Gastroesophageal sphincter (tissue), 4 donors: ENCODE data around the gene PLCB1. TPM values are rescaled to one million over a fixed set of nuclear protein-coding genes. Genes with fewer than 3 reads are reported as not detected.

ENCODE experiments used
- ATAC-seq: fragments of 150-250 bp; one replicate; pipeline ENCODE4 v1.9.1; 2016; ENCODE audit warnings: mild to moderate bottlenecking, moderate library complexity
- H3K27ac ChIP-seq, 4 donors: fragments of 200-600 bp; sonication (generic) in 3 of 4; 1 replicate in 3 of 4; 2 replicates in 1 of 4; pipeline ENCODE4 v1.5.1; 2016 to 2019
- H3K27me3 ChIP-seq: fragments of 200-600 bp; sonication (generic); one replicate; pipeline ENCODE4 v1.5.1; 2019
- H3K36me3 ChIP-seq, 2 donors: fragments of 200-600 bp; sonication (generic); one replicate each; pipeline ENCODE4 v1.5.1; 2019; ENCODE audit warnings: control low read depth in 1 of 2
- H3K4me1 ChIP-seq, 3 donors: fragments of 200-600 bp; sonication (generic); 1 replicate in 2 of 3; 2 replicates in 1 of 3; pipeline ENCODE4 v1.5.1; 2016 to 2019; ENCODE audit warnings: control low read depth in 2 of 3
- H3K4me3 ChIP-seq, 2 donors: fragments of 200-600 bp; sonication (generic); one replicate each; pipeline ENCODE4 v1.5.1; 2019; ENCODE audit warnings: mild to moderate bottlenecking in 1 of 2, moderate library complexity in 1 of 2
- H3K9me3 ChIP-seq, 3 donors: fragments of 200-600 bp; sonication (generic); one replicate each; pipeline ENCODE4 v1.5.1; 2017 to 2019; ENCODE audit warnings: control low read depth in 2 of 3
- EP300 ChIP-seq: sonication (generic); formaldehyde crosslinking; IDR thresholded peaks from one replicate; pipeline ENCODE4 v1.6.1; 2017; ENCODE audit warnings: antibody characterized with exemption, mild to moderate bottlenecking
- POLR2A ChIP-seq, 2 donors: fragments of 450-650 bp; IDR thresholded peaks; one replicate each; pipeline ENCODE4 v1.6.1; 2017; ENCODE audit warnings: antibody characterized with exemption in 2 of 2, mild to moderate bottlenecking in 2 of 2, moderate library complexity in 1 of 2
- POLR2AphosphoS5 ChIP-seq: sonication (generic); formaldehyde crosslinking; IDR thresholded peaks from one replicate; pipeline ENCODE4 v1.6.1; 2017; ENCODE audit warnings: antibody characterized with exemption
- WGBS, 2 donors: methylation state at CpG; one replicate each; pipeline ENCODE4 v1.1.5; 2018; ENCODE audit warnings: low coverage in 1 of 2; 5-methylcytosine and 5-hydroxymethylcytosine counted together
- total RNA-seq, 4 donors: library from RNA; depleted of rRNA; stranded (reverse); fragments of >200 nt; gene quantifications; one replicate each; pipeline ENCODE4 v1.1.0, GENCODE V29; 2016
- TF ChIP-seq, protein P1 (sequence below), 4 experiments: fragments of 200-600 bp in 2 of 4; fragments of 450-650 bp in 2 of 4; sonication (generic) in 1 of 4; IDR thresholded peaks; one replicate each; pipeline ENCODE4 v1.5.1; 2017 to 2019; ENCODE audit warnings: antibody characterized with exemption in 4 of 4, mild to moderate bottlenecking in 2 of 4, moderate library complexity in 2 of 4

The PLCB1 gene
- total RNA-seq, 4 donors from 2014 or later, result 60.8 to 104 (median 69.0) TPM

DNA sequence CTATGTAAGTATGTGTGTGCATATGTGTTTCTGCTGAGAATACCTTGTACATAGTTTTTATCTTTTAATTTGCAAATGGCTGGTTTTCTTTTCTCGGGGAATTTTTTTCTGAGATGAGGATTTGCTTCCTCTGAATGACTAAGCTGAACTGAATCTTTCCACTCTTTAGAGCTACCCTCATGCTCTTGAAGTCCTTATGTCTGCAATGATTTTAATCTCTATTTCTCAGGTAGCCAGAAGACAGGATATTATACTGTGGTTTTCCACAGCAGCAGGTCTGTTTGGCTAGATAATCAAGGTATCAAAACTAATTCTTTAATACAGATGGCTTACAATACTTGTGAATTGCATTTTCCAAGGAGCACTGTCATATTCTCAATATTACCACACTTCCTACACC lies 114.7 kb downstream of the PLCB1 start:
- no peak for ATAC-seq
- no peak for TF ChIP-seq POLR2A (IDR thresholded peaks at IDR 0.05)
- Histone ChIP-seq H3K4me1 (peaks cover 9 to 60% (median 10%) of the 10 kb centered on the region in 3 donors), H3K27me3 (no peaks in the 10 kb centered on the region), H3K36me3 (no peaks in the 10 kb centered on the region), H3K9me3 (no peaks in the 10 kb centered on the region), H3K27ac (no peak overlapping the region), H3K4me3 (no peak overlapping the region)
- WGBS, 2 donors, result 100% methylated on average over 1 of the region's 1 CpG; no CpG with 5 or more reads in 1 of the 2 donors

DNA sequence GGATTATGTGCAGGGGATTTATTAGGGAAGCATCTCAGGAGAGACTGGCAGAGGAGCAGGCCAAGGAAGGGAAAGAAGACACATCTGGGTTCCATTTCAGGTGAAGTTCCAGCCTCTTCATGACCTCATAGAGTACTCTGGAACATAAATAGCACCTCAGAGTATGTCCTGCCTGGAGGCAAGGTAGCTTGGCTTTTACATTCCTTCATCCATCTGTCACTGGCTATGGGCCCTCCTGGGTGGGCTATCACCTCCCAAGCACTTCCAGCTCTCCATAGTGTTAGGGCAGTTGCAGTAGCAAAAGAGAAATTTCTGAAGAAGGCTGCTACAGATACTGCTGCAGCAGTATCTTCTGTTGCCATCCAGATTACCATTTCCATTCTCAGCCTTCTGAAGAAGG lies 116.0 kb downstream of the PLCB1 start:
- Histone ChIP-seq H3K36me3 (no peaks in the 10 kb centered on the region), H3K4me3 (no peak overlapping the region), H3K27ac (no peak overlapping the region), H3K9me3 (no peaks in the 10 kb centered on the region), H3K27me3 (no peaks in the 10 kb centered on the region), H3K4me1 (peaks cover 7 to 49% (median 9%) of the 10 kb centered on the region in 3 donors)
- no peak for ATAC-seq
- TF ChIP-seq POLR2A (IDR thresholded peaks at IDR 0.05) (no peak), POLR2AphosphoS5 (no peak), EP300 (no peak)
- TF ChIP-seq, protein P1, sequence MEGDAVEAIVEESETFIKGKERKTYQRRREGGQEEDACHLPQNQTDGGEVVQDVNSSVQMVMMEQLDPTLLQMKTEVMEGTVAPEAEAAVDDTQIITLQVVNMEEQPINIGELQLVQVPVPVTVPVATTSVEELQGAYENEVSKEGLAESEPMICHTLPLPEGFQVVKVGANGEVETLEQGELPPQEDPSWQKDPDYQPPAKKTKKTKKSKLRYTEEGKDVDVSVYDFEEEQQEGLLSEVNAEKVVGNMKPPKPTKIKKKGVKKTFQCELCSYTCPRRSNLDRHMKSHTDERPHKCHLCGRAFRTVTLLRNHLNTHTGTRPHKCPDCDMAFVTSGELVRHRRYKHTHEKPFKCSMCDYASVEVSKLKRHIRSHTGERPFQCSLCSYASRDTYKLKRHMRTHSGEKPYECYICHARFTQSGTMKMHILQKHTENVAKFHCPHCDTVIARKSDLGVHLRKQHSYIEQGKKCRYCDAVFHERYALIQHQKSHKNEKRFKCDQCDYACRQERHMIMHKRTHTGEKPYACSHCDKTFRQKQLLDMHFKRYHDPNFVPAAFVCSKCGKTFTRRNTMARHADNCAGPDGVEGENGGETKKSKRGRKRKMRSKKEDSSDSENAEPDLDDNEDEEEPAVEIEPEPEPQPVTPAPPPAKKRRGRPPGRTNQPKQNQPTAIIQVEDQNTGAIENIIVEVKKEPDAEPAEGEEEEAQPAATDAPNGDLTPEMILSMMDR (IDR thresholded peaks at IDR 0.05), result no peak

DNA sequence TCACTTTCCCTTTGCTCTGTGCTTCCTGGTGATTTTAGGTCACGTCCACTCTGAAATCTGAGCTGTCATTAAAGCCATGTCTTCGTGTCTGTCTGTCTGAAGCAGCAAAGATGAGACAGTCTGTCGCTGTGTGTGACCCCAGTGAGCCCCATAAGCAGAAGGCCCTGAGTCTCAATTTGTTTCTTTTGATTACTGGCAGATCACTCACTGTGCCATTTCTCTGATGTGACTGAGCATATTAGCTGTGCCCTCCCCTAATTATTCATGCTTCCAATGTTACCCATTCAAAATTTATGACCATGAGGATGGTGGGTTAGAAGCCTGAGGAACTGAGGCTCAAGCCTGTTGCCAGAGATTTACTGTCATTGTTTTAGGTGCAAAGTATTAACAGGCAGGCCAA lies 117.6 kb downstream of the PLCB1 start:
- no peaks in the 10 kb centered on the region for H3K36me3 ChIP-seq
- H3K4me1 ChIP-seq, result peaks cover 3 to 33% (median 4%) of the 10 kb centered on the region in 3 donors
- ATAC-seq, result no peak
- no peaks in the 10 kb centered on the region for H3K27me3 ChIP-seq
- H3K27ac ChIP-seq, result no peak overlapping the region
- no peak overlapping the region for H3K4me3 ChIP-seq
- TF ChIP-seq POLR2AphosphoS5 (no peak), EP300 (no peak), POLR2A (IDR thresholded peaks at IDR 0.05) (no peak)
- TF ChIP-seq, protein P1 (IDR thresholded peaks at IDR 0.05), result no peak
- no peaks in the 10 kb centered on the region for H3K9me3 ChIP-seq
- 81 to 100% methylated on average over 3 of the region's 3 CpGs for WGBS, 2 donors

DNA sequence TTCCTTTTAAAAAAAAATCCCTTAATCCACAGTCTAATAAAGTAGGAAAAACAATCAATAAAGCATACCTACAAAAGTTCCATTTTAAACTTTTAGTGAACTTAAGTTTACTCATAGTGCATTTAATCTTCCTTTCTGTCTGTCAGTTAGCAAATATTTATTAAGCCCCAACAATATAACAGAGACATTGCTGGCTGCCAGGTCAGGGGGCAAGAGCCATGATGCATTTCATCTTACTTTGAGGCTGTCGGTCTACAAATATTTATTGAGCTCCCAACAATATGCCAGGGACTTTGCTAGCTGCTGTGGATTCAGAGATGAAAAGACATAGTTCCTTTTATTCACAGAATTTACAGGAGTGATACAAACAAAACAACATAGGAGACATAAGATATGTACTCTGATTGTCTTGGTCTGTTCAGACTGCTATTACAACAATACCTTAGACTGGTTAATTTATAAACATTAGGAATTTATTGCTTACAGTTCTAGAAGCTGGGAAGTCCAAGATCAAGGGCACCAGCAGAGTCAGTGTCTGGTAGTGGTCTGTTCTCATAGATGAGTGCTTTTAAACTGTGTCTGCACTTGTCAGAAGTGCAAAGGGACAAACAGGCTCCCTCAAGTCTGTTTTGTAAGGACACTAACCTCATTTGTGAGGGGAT lies 118.6 kb downstream of the PLCB1 start:
- 33 to 57% methylated on average over 1 of the region's 1 CpG for WGBS, 2 donors
- ATAC-seq, result no peak
- H3K4me3 ChIP-seq, result no peak overlapping the region
- no peaks in the 10 kb centered on the region for H3K9me3 ChIP-seq
- H3K27ac ChIP-seq, result no peak overlapping the region
- TF ChIP-seq POLR2A (IDR thresholded peaks at IDR 0.05) (no peak), EP300 (no peak), POLR2AphosphoS5 (no peak)
- TF ChIP-seq, protein P1 (IDR thresholded peaks at IDR 0.05), result no peak
- no peaks in the 10 kb centered on the region for H3K27me3 ChIP-seq
- peaks cover 0 to 29% (median 3%) of the 10 kb centered on the region in 3 donors for H3K4me1 ChIP-seq
- no peaks in the 10 kb centered on the region for H3K36me3 ChIP-seq

DNA sequence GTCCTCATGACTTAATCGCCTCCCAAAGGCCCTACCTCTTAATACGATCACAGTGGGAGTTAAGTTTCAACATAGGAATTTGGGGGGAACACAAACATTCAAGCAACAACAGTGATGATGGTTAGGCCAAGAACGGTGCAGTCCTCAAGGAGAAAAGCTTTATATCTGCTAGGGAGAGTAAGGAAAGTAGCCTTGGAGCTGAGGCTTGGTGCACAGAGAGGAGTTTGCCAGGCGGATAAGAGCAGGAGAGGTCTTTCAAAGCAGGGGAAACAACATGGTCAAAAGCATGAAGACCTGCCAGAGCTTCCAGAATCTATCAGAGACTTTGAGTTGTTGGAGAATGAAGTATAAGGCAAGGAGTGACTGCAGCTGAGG lies 119.1 kb downstream of the PLCB1 start:
- 98% methylated on average over 4 of the region's 4 CpGs; no CpG with 5 or more reads in 1 of the 2 donors for WGBS, 2 donors

More for the DNA sequence above, 119.1 kb downstream of the PLCB1 start:
- Histone ChIP-seq H3K9me3 (no peaks in the 10 kb centered on the region), H3K4me1 (peaks cover 0 to 29% (median 3%) of the 10 kb centered on the region in 3 donors), H3K27ac (no peak overlapping the region), H3K4me3 (no peak overlapping the region), H3K36me3 (no peaks in the 10 kb centered on the region), H3K27me3 (no peaks in the 10 kb centered on the region)
- TF ChIP-seq, protein P1 (IDR thresholded peaks at IDR 0.05), result no peak
- no peak for TF ChIP-seq POLR2A (IDR thresholded peaks at IDR 0.05)
- no peak for ATAC-seq
